Ovary (tissue), 3 donors: ENCODE measurements around the gene PTPRN2.

Source experiments
- POLR2A ChIP-seq: fragments of 450-650 bp; IDR thresholded peaks from one replicate; pipeline ENCODE4 v1.6.1; 2017; ENCODE audit warnings: antibody characterized with exemption, mild to moderate bottlenecking, moderate library complexity
- TF ChIP-seq, protein P1 (sequence below), 3 donors: fragments of 450-650 bp in 2 of 3; fragments of 200-600 bp in 1 of 3; IDR thresholded peaks; one replicate each; pipeline versions ENCODE4 v1.5.1 to v1.8.0; 2016 to 2022; ENCODE audit warnings: antibody characterized with exemption in 3 of 3, mild to moderate bottlenecking in 1 of 3
- donor health status: DM: no; HTN: no; CAD: no.

DNA sequence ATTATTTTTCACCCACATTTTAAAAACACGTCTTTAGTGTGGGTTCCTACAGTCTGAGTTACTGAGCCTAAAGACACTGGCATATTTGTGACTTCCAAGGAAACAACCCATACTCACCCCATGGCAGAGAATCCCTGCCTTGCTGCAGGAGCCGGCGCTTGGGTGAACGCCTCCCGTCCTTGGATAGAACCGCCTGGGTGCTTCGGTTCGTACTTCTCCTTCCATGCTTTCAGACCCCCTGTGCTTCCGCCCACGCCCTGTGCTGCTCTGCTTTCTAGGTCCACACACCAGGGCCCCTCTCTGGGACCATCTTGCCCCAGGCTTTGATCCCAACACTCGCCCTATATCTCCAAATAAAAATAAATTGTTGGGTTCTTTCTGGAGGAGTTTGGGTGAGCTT lies 125.8 kb downstream of the PTPRN2 start:
- TF ChIP-seq, protein P1, sequence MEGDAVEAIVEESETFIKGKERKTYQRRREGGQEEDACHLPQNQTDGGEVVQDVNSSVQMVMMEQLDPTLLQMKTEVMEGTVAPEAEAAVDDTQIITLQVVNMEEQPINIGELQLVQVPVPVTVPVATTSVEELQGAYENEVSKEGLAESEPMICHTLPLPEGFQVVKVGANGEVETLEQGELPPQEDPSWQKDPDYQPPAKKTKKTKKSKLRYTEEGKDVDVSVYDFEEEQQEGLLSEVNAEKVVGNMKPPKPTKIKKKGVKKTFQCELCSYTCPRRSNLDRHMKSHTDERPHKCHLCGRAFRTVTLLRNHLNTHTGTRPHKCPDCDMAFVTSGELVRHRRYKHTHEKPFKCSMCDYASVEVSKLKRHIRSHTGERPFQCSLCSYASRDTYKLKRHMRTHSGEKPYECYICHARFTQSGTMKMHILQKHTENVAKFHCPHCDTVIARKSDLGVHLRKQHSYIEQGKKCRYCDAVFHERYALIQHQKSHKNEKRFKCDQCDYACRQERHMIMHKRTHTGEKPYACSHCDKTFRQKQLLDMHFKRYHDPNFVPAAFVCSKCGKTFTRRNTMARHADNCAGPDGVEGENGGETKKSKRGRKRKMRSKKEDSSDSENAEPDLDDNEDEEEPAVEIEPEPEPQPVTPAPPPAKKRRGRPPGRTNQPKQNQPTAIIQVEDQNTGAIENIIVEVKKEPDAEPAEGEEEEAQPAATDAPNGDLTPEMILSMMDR (IDR thresholded peaks at IDR 0.05), result no peak
- no peak for TF ChIP-seq POLR2A
